HTR-8/SVneo (cell line): ENCODE measurements around the gene GFOD1.

Experiments
- DNase-seq: peaks from one replicate; pipeline ENCODE4 v3.0.0; 2011; ENCODE audit warnings: low spot score, mixed read lengths; ENCODE audit not compliant: insufficient read length
- FAIRE-seq: peaks from 2 replicates; lab custom pipeline; 2011; peaks lifted over from hg19 to GRCh38; lab: Jason Lieb, UNC

GFOD1 gene

DNA sequence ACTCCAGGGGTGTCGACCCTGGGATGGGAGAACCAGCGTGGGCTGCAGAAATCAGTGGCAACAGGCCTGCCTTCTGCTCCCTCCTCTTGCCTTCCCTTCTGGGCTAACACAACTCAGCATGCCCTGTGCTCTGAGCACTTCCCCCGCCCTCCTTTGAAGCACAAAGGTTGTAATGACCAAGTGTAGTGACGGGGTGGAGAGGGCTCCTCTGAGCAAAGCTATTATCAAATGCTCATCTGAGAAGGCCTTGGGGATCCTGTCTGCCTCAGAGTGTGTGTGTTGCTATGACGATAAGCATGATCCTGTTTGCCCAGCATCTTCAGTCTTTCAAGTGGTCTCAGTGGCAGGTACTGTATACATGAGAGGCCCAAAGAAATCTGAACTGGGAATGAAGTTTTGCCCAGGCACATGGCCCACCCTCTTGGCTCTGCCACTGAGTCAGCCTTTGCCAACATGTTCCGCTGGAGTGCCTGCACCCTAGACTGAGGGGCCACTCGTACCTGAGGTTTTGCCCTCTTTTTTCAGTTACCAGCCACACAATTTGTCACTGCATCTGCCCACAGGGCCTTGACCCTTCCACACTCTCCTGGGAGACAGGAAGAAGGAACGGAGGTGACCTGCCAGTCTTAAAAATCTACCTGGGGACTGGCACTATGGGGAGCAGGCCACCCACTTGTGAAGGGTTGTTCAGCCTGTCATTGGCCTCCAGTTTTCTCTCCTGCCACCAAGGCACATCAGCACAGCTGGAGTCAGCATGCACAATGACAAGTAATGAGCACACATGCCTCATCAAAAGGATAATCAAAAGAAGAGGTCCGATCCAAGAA, 74.5 kb downstream of the GFOD1 start:
- FAIRE-seq, result no peak
- no peak for DNase-seq

DNA sequence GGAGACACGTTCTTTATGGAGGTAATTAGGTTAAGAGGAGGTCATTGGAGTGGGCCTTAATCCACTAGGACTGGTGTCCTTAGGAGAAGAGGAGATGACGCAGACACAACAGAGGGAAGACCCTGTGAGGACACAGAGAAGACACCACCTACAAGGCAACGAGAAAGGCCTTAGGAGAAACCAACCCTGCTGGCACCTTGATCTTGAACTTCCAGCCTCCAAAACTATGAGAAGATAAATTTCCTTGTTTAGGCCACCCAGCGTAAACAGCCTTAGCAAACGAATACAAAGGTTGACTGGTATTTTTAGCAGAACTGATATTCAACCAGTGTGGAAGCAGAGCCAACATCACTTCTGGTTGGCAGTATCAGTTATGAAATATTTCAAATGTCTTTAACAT, 75.2 kb downstream of the GFOD1 start:
- FAIRE-seq (no peak), DNase-seq (no peak)

DNA sequence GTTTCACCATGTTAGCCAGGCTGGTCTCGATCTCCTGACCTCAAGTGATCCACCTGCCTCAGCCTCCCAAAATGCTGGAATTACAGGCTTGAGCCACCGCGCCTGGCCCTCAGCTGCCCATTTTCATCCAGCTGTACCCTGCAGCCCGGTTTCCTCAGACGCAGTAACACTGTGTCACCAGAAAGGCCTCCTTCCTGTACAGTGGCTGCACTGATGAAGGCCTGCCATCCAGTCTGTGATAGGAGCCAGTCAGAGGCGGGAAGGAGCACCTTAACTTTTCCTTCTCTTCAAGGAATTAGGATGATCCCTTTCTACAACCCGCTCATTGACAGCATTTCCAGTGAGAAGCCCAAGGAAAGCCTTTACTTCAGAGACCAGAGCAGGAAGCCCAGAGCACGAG, 75.9 kb downstream of the GFOD1 start:
- FAIRE-seq (no peak), DNase-seq (no peak)

DNA sequence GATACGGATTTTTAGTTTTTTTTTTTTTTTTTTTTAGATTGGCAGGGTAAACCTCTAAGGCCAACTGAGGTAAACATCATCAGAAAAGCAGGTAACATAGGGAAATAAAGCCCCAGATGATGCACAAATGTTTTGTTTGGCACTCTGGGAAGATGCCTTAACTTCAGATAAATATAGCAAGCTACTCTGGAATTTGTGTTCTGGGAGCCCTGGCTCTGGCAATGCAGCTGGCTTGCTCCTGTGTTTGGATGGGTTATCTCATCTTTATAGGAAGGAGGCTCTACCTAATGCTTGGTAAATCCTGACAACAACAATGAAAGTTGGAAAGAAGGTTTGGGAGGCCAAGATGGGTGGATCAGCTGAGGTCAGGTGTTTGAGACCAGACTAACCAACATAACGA, 77.4 kb downstream of the GFOD1 start:
- FAIRE-seq, result no peak
- no peak for DNase-seq

DNA sequence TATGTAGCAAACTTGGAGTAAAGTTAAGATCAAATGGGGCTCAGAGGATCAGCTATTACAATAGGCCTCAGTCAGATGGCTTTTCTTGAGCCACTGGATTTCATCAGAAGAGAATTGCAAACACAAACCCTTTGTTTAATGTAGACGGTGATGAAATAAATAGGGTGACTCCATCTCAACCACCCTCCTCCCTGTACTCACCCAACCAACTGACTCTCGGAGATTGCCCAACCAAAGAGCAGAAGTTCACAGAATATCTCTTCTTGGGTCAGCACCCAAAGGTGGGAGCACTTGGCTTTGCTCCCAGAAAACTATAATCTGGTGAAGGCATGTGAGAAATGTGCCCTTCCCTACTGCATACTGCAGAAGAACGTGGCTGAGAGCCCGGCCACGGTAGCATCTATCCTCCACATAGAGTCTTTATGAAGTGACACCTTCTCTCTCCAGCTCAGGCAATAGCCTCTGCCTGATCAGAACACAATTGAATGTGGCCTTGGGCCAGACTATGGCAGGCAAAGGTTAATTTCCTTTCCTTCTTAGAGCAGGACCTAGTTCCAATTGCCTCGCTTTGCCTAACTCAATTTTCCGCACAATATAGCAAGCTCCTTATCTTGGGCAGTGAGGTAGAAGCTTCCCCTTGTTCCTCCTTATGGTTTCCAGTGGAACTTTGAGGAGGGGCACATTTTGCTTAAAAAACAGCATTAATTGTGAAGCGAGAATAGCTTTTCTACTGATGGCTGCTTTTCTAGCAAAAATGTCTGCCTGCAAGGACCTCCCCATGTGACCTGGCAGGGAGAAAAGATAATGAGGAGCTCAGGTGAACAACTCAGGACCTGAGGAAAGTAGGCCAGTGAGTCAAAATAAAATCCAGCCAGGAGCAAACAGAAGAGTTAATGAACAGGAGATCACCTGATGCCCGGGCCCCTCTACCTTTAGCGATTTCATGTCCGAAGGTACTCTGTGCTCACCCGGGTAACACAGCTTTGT, 79.4 kb downstream of the GFOD1 start:
- DNase-seq (peak; percentile 51), FAIRE-seq (no peak)

DNA sequence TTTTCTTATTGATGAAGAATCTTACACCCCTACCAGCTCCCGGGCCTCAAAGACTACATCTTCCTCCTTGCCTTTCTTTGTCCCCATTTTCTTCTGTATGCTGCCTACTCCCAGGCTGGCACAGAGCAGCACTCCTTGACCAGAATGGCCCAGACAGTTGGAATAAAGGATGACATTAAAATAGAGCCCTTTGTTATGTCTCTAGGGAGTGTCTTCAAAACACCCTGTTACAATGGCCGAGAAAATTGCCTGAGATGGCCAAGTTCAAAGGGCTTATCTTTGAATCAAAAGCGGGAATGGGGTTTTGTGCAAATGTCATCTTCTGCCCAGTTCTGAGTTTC, 80.1 kb downstream of the GFOD1 start:
- DNase-seq, result no peak

DNA sequence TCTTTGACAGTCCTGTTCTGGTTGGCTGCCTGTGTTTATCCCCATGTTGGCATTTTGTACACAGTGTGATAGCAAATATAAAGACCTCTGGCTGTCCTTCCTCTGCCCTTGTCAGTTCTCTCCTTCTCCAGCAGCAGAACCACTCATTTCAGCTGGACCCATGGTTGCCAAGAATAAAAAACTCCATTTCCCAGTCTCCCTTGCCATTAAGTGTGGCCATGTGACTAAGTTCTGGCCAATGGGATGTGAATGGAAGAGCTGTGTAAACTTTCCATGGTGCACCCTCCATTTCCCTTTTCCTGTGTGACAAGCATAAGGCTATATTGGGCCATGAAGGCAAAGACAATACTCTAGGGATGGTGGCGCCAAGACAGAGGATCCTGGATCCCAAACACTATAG, 80.6 kb downstream of the GFOD1 start:
- FAIRE-seq (no peak), DNase-seq (no peak)

More for the DNA sequence above, 80.1 kb downstream of the GFOD1 start:
- FAIRE-seq, result no peak

DNA sequence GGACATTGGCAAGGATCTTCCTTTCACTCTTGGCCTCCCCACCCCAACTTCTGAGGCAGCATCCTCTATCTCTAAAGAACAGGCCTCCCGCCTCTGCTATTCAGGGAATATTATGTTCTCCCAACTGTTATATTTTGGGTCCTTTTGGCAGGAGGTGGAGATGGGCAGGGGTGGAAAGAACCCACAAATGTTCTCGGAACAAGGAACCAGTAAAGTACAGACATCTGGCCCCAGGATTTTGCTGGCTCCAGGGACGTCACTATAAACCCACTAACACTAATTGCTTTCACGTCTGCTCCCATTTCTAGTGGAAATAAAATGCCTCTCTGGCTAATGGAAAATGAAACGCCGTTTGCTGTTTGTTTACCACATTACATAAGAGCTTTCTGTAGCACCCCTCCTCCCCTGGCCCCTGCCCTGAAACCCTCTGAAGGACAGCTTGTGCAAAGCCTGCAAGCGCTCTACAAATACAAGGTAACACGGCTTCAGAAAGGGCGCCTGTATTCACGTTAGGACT, 81.4 kb downstream of the GFOD1 start:
- no peak for DNase-seq

DNA sequence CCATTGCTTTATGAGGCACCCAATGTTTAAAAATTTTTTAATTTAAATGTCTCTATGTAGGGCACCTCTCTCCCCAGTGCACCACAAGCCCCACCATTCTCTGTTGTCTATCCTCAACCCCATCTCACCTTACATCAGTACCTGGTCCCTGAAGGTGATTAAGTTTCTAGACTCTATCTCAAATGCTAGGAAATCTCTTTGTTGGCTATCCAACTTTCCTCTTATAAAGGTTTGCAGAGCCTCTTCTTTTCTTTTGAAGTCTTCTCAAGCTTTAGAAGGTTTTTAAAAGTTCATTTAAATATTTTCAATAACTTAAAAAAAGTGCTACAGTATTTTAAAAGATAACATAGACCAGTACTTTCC, 82.5 kb downstream of the GFOD1 start:
- DNase-seq (no peak), FAIRE-seq (no peak)

More for the DNA sequence above, 81.4 kb downstream of the GFOD1 start:
- FAIRE-seq, result no peak

DNA sequence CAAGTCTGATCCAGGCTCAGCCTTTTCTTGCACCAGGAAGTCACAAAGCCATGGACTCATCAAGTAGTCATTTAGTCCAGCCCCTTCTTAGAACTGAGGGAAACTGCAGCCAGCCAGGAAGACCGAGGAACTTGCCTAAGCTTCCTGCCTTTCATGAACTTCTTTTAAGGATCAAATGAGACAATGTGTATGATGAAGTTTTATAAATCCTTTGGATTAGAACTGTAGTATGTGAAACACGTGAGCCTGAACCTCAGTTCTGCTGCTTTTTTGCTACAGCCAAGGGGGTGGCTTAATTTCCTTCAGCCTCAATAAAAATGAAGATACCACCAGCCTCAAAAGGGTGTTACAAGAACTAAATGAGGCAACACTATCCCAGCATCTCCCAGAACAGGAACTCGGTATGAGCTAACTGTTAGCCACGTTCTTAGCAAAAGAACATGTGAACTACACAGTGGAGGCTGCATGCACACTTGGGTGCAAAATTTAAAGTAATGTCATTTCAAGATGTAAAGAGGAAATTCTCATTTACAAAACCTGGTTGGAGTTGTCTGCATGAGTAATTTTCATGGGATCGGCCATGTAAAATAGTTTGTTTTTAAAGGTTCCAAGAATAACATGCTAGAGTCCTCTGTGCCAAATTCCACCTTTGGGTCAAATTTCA, 83.0 kb downstream of the GFOD1 start:
- FAIRE-seq (no peak), DNase-seq (no peak)

DNA sequence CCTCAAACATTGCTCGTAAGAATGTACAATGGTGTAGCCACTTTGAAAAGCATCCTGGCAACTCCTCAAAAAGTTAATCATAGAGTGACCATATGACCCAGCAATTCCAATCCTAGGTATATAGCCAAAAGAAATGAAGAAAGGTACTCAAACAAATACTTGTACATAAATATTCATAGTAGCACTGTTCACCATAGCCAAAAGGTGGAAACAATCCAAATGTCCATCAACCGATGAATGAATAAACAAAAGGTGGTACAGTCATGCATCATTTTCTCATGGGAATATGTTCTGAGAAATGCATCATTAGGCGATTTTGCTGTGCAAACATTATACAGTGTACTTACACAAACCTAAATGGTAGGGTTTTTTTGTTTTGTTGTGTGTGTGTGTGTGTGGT, 84.7 kb downstream of the GFOD1 start:
- no peak for FAIRE-seq
- DNase-seq, result no peak

DNA sequence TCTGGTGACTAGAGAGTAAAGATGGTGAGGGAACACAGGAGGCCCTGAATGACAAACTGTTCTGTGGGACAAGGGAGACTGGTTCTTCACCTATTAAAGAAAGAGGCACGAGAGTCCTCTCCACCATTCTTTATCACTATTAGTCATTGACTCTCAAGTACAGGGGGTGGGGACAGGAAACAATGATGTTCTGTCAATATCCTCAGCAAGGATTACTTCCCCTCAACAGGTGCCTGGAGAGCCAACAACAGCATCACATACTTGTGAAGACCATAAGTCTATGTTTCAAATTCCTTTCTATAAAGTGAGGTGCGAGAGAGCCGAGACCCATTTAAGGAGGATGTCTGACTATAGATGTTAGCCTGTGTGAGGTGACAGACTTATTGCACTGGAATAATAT, 86.6 kb downstream of the GFOD1 start:
- DNase-seq (no peak), FAIRE-seq (no peak)

DNA sequence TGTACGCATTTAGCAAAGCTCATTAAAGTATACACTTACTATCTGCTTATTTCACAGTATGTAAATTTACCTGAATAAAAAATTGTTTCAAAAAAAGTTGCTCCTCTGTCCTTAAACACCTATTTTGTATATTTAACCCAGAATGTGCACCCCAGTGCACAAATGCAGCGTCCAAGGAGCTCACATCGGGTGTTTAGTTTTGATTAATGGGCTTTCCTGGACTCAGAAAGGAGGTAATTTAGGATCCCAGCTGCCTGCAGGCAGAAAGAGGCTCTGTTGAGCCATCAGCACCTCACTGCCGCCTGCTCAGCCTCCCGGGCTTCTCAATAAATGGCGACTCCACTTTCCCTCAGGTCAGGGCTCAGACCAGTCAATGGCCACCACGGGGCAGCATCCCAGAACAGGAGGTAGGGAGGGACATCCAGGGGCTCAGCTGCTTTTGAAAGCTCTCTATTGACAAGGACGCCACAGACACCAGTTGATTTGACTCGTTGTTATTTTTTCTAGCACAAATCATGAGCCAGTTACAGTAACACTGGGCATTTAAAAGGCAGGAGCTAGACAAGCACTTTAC, 88.9 kb downstream of the GFOD1 start:
- FAIRE-seq (no peak), DNase-seq (no peak)

DNA sequence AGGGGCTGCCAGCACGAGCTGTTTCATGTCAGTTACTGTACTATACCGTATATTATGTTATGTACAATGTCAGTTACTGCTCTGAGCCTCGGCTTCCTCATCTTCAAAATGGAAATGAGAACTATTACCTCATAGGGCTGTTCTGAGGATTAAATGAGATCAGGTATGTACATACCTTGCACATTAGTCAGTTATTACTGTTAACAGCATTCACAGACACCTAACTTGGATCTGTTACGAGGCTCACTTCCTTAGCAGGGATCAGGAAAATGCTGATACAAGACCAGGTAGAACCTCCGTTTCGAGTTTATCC, 89.4 kb downstream of the GFOD1 start:
- DNase-seq (no peak), FAIRE-seq (no peak)

DNA sequence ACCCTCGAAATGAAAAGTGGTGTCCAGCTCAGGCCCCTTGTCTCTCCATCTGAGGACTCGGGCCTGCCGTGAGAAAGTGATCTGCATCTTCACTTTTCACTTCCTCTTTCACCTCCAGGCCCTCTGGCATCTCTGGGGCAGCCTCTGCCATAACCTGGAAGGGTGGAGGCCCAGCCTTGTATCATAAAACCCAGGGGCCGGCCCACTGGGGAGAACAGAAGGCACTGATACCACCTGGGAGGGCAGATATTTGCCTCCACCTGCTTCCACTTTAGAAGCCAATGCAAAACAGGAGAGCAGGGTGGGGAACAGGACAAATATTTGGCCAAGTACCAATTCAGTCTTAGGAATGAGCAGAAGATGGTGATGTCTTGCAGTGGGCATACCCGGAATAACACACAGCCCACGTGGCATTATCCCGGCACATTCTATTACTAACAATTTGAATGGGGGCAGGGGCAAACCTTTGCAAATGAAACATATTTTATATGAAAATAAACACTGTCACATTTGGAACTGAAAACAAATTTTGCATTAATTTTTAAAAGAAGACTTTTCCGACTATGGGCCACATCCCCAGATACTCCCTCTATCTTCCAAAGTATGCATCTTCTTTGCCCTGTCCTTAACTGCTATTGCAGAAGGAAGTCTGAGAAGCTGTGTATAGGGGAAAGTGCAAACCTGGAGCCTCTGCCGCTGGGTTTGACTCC, 89.9 kb downstream of the GFOD1 start:
- no peak for FAIRE-seq
- DNase-seq, result no peak

DNA sequence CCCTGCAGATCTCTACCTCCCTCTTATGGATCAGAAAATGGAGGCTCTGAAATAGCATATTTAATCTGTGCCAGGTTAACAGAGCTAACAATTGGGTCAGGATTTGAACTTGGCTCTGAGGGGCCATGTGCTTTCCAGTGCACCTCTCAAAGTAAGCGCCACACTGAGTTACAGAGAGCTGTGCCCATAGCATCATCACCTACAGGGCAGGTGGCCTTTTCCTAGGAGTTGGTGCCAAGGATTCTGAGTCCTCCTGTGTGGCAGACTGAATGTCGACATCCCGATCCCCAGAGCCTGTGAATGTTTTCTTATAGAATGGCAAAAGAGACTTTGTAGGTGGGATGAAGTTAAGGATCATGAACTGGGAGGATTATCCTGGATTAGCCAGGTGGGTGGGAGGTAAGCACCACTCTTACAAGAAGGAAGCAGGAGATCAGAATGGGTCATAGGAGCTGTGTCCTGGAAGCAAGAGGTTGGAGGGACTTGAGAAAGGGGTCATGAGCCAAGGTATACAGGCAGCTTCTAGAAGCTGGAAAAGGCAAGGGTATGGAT, 91.1 kb downstream of the GFOD1 start:
- DNase-seq (no peak), FAIRE-seq (no peak)

DNA sequence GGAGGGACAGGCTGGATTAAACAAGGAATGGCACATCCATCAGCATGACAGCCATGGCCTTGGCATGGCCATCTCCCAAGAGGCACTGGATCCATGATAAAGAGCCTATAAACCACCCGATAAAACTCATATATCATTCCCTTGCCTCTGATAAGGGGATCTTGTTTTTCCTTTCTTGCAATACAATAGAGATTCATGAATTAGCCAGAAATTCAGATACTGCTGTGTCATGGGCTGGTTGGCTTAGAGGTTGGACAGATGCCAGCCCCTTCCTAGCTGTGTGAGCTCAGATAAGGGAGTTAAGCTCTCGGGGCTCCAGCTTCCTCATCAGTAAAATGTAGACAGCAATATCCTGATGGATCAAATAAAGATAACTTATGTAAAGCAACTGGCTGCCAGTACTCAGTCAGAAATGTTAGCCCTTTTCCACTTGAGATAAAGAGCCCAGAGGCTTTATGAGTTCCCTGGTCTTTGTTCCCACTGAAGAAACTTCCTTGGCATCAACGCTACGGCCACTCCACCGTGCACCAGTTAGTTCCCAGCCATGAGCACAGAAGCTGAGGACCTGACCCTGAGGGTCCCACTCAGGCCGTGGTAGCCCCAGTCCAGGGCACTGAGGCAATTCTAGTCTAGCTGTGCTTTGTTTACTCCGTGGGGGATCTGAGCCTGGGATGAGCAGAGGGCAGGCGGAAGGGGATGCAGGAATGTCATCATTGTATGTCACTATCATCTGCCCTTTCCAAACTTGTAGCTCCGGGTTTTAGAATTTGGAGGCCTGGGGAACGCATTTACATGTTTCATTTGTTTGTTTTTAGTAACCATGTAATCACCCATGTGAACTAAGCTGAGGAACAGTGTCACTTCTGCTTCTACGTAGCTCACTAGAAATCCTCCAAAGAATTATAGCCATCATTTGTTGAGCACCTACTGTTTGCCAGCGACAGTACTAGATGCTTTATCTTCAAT, 91.8 kb downstream of the GFOD1 start:
- FAIRE-seq (no peak), DNase-seq (peak; percentile 24)

DNA sequence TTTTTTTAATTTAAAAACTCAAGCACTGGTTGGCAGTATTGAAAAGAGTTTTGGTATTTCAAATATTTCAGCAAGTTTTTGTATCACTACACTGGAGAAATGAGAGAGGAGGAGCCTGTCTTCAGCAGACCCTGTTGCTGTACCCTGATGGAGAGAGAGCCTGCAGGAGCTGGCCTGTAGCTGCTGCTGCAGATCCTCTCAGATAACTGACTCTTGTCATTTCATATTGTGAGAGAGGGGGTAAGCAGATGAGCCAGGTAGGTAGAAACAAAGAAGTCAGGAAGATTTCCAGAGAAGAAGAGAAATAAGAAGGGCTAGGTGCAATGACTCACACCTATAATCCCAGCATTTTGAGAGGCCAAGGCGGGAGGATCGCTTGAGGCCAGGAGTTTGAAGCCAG, 94.9 kb downstream of the GFOD1 start:
- no peak for DNase-seq
- no peak for FAIRE-seq
